CD4-positive, alpha-beta T cell treated with Interleukin-10 for 1 hour (primary cell): Measurements from ENCODE around the gene SLC25A23.

ENCODE experiments used
- DNase-seq: peaks from one replicate; pipeline ENCODE4 v3.0.0-alpha.2; 2020

SLC25A23 gene

DNA sequence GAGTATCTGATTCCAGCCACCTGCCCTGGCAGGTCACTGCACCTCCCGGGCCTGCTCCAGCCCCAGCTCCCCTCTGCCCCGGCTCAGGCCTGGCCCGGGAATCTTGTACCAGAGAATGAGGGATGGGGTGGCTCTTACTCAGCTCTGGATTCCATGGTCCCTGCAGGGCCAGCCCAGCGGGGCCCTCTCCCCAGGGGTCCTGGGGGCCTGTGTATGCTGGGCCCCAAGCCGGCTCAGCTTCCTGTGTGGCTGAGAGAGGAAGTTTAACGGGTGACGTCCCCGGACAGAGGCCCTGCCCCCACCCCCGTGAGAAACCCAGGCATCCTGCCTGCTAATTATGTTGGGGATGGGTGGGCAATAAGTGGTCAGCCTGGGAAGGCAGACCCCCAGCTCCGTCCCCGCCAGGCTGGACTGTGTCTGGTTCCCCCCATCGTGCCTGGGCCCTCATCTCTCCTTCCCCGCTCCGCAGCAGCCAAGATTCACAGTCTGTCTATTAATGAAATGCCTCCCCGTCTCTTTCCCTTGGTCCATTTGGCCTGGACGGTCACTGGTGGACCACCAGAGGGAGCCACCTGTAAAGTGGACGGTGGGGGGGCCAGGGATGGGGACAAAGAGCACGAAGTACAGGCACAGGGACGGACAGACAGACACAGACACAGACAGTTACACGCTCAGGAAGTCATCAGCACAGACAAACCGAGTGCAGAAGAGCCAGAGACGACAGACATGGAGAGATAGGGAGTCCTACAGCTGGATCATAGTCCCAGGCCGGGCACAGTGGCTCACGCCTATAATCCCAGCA, 22.1 kb upstream of the SLC25A23 start, which contains the start of gene DENND1C:
Gene DENND1C (minus strand): TSS at position 247 of the 802 bp plus-strand sequence. CDS start 92 bp downstream, at position 155.
- peak; percentile 78 for DNase-seq

DNA sequence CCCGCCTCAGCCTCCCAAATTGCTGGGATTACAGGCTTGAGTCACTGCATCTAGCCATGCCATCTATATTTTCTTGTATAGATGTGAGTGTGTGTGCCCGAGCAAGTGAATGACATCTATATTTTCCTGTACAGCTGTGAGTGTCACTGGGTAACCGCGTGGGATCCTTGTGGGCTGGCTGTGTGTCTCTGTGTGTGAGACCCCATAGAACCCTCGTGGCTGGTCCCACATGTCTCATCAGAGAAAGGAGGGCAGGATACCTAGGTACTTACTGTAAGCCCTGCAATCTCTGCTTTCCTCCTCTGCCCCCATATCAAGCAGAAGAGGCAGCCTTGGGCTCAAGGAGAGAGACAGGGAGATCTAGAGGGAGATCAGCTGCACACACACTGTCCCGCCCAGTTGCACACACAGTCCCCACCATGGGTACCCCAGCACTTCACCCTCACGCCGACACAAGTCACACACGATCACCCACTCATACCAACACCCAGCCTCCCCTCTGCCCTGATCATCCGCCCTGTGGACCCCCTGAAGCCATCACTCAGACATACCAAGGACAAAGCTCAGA, 21.3 kb upstream of the SLC25A23 start:
- peak; percentile 30 for DNase-seq

DNA sequence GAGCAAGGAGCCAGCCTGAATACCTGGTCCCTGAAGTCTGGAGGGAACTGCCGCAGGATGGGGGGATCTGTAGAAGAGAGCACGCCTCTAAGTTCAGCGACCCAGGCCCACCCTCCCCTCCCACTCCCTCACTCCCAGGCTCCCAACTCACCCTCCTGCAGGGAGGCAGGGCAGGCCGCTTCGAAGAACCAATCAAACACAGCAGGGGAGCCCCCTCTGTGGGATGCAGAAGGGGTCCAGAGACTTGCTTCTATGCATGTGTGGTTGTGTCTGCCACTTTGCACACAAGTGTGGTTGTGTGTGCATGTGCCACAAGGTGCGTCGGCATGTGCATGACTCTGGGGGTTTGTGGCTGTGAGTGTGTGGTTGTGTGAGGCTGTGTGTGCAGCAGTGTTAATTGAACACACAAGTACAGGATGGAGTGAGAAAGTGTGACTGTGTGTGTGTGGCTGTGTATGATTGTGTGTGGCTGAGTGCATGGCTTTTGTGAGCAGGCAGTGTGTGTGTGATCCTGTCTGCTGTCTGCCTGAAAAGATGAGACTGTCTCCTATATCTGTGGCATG, 20.3 kb upstream of the SLC25A23 start:
- DNase-seq: no peak

DNA sequence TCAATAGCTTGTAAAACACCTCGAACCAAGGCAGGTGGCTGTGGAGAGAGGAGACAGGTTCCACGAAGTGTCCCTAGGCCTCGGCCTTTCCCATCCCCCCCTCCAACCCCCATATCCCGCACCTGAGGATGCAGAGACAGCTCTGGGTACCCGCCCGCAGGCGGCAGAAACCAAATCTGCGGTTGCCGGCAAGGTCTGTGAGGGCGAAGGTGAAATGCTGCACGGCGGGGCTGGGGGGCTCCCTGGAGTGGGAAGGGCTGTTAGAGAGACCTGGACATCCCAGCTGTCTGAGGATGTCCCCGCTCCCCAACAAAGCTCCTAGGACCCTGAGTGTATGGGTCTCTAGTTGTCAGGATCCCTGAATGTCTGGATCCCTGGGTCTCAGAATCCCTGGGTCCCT, 19.2 kb upstream of the SLC25A23 start:
- no peak for DNase-seq

DNA sequence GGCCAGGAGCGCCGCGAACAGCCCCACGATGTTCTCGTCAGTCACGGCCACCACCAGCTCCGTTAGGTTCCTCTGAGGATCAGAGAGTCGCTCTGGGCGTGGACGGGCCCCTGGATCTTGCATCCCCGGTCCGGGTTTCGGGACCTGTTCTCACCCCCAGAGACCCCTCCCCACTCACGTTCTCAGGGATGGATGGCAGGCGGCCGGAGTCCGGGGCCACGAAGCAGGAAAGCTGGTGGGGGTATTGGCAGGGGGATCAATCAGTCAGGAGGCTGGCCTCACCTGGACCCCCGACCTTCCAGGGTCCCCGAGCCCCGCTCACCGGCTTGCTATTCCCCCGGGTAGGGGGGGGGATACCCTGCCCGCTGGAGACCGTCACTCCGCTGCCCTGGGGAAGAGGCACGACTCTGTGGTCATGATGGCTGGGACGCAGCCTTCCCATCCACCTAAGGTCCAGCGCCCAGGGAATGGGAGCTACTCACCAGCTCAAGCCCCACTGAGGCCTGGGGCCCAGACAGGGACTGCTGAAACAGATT, 17.4 kb upstream of the SLC25A23 start:
- DNase-seq: no peak

DNA sequence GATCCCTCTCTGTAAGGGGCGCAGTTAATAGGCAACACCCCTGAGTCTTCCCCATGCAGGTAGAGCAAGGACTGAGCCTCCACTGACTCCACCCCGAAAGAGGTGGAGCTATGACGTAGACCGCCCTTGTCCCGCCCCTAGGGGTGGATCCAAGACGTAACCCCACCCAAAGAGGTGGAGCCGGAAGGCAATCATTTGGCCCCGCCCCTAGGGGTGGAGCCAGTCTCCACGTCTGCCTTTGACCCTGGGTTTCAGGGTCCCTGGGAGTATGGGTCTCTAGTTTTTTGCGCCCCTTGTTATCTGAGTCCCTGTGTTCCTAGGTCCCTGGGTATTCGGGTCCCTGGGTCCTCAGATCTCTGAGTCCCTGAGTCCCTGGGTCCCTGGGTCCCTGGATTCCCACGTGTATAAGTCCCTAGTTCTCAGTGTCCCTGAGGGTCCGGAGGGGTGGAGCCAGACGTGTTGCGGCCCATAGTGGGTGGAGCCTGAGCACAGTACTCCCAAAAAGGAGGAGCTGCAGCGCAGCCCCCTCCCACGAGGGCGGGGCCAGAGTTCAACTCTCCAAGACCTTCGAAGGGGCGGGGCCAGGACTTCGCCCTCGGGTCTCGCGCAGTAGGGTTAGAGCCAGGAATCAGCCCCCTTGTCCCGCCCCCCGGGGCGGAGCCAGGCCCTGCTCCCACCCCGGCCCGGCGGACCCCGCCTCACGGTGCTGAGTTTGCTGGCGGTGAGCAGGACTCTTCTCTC, 16.7 kb upstream of the SLC25A23 start:
- DNase-seq: peak; percentile 73

DNA sequence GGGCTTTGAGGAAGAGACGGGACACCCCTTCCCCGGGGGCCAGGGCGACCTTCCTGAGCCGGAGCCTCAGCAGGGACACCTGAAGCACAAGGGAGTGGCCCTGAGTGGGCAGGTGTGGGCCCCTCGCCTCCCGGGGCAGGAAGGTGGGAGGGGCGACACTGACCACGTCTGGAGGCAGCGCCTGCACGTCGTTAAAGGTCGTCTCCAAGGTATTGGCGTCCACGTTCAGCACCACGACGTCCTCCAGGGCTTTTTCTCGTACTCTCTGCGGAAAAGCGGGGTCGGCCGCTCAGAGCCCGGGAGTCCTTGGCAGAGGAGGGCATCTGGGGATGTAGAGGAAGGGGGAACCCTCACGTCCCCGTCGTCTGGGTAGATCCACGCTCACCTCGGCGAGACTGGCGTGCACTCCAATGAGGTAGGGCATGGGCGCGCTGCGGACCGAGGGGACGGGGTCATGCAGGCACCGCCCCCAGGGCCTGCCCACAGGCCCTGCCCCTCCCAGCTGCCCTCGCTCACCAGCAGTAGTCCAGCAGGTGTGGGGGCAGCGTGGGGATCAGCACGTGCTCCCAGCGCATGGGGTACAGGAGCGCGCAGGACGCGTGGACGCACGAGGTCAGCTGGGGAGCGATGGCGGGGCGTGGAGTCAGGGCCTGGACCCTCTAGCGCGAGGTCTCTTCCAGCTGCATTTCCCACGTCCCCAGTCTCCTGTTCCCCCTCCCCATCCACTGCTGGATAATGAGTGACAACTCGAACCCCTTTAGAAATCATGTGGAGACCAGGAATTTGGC, 15.9 kb upstream of the SLC25A23 start:
- DNase-seq: no peak

DNA sequence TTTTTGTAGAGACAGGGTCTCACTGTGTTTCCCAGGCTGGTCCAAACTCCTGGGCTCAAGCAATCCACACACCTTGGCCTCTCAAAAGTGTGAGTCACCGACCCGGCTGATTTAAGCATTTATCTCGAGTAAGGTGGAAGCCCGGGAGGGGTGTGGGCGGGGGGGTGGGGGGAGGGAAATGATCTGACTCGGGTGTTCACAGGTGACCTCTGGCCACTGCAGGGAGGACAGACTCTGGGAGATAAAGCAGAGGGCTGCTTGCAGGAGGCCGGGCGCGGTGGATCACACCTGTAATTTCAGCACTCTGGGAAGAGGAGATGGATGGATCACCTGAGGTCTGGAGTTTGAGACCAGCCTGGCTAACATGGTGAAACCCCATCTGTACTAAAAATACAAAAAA, 14.1 kb upstream of the SLC25A23 start:
- DNase-seq: no peak

DNA sequence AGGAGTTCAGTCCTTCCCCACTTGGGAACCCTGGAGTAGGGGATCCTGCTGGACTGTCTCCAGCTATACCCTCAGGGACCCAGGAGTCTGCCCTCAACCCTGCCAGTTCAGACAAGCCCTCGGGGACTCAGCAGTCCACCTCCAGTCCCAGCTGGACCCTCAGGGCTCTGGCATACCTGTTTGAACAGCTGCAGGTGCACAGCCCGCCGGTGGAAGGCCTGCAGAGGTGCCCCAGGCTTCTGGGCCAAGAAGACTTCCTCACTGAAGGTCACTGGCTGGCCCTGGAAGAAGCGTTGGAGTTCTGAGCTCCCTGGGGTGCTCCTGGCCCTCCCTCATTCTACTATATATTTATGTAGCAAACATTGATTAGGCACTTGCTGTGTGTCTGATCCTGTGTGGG, 13.1 kb upstream of the SLC25A23 start:
- no peak for DNase-seq

DNA sequence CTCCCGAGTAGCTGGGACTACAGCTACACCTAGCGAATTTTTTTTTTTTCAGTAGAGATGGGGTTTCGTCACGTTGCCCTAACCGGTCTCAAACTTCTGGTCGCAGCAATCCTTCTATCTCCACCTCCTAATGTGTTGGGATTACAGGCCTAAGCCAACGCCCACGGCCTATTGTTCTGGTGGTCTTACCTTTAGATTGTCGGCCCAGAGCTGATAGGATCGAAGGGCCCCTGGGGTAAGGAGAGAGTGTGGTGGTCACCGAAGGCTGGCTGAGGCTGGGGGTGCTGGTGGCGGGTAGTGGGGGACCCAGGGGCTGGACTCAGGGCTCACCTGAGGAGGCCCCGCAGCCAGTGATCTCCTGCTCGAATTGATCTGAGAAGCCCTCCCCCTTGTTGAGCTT, 11.5 kb upstream of the SLC25A23 start:
- DNase-seq: no peak

DNA sequence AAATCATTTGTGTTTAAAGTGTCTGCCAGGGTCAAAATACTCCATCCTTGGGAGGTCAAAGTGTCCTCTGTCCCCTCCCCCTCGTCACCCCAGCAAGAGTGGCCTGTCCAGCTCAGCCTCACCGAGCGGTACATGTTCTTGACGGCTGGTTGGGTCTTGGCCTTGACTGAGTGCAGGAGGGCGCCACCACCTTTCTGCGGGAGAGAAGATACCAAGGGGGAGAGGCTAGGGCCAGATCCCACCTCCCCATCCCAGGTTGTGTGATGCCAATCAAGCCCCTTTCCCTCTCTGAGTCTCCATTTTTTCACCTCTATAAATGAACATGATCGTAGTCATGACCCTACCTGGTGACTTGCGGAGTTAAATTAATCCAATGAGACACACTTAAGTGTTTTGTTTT, 10.6 kb upstream of the SLC25A23 start:
- no peak for DNase-seq

DNA sequence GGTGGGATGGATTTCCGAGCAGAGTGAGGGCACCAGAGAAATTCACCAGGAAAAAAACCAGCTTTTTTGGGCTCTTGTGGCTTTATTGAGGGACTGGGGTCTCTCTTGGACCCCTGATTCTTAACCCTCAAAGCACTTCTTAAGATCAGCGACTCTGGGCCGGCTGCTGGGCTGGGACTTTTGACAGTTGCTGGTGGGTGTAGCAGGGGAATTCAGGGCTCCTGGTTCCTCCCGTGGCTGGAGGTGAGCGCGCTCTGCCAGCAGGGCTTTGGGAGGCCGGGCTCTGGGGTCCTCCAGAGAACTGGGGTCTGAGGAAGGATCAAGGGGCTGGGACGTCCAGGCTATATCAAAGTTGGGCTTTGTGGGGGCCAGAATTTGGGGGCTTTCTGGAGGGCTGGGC, 7.8 kb upstream of the SLC25A23 start:
- DNase-seq: no peak

DNA sequence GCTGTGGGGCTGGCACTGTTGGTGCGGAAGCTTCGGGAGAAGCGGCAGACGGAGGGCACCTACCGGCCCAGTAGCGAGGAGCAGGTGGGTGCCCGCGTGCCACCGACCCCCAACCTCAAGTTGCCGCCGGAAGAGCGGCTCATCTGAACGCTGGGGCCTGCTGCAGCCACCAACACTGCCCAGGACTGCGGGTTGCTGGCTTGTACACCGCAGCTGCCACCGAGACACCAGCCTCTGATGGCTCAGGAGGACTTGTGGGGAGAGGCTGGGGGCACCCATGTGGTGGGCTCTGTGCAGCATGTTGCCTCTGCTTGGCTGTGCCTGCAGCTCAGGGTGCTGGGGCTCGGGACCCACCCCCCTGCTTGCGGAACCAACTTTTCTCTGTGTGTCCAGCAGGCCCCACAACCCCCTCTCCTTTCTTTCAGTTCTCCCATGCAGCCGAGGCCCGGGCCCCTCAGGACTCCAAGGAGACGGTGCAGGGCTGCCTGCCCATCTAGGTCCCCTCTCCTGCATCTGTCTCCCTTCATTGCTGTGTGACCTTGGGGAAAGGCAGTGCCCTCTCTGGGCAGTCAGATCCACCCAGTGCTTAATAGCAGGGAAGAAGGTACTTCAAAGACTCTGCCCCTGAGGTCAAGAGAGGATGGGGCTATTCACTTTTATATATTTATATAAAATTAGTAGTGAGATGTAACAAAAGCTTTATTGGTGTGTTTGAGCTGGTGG, 7.1 kb upstream of the SLC25A23 start:
- DNase-seq: no peak

DNA sequence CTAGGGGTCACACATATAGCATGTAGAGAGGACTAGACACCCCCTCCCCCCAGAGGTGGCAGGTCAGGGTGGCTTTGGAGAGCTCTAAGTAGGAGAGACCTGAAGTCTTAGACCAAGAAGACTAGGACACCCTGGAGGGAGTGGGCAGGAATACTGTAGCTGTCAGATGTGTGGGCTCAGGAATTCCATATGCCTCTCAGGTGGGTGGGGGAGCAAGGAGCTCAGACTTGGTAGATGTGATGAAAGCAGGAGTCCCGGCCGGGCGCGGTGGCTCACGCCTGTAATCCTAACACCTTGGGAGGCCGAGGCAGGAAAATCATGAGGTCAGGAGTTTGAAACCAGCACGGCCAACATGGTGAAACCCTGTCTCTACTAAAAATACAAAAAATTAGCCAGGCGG, 6.1 kb upstream of the SLC25A23 start:
- DNase-seq: no peak

DNA sequence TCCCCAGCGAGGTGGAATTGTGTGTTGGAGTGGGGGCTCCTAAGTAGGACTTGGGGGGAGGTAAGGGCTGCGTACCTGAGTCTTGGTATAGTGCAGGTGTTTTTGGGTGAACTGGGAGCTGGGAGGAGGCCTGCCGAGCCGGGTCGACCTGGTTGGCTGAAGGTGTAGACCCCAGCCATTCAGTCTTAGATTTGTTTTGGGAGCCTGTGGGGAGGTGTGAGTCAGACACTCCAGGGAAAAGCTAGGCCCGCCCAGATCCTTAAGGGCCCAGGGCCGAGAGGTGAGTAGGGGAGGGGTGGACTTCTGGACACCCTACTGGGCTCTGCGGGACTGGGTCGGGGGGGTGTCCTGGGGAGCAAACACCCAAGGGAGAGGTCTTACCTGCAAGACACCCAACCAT, 5.4 kb upstream of the SLC25A23 start:
- DNase-seq: no peak

DNA sequence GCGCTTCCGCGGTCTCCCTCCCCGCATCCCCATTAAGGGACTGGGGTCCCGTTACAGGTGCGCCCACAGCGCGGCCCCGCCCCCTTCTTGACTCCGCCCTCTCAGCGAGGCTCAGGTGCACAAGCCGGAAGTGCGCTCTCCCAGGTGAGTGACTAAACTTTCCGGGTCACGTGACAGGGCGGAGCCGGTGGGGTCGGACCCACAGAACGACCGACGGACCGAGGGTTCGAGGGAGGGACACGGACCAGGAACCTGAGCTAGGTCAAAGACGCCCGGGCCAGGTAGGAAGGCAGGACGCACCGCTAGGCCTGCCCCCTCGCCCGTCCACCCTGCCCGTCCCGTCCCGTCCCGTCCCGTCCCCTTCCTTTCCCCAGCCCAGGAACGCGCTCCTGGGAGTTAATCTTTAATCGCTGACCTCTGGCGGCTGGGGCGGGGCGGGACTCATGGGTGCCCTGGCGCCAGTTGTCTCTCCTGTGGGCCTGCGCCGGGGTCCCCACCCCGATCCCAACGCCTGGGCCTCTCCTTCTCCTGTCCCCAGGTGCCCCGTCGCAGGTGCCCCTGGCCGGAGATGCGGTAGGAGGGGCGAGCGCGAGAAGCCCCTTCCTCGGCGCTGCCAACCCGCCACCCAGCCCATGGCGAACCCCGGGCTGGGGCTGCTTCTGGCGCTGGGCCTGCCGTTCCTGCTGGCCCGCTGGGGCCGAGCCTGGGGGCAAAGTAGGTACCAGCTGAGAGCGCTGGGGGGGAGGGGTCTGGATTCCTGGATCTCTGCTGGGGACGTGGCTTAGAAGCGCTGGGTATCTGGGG, 4.7 kb upstream of the SLC25A23 start, which contains the start of gene CRB3:
Gene CRB3 (plus strand): TSS at position 202 of the 804 bp plus-strand sequence. CDS start 431 bp downstream, at position 633.
- DNase-seq: peak; percentile 69

DNA sequence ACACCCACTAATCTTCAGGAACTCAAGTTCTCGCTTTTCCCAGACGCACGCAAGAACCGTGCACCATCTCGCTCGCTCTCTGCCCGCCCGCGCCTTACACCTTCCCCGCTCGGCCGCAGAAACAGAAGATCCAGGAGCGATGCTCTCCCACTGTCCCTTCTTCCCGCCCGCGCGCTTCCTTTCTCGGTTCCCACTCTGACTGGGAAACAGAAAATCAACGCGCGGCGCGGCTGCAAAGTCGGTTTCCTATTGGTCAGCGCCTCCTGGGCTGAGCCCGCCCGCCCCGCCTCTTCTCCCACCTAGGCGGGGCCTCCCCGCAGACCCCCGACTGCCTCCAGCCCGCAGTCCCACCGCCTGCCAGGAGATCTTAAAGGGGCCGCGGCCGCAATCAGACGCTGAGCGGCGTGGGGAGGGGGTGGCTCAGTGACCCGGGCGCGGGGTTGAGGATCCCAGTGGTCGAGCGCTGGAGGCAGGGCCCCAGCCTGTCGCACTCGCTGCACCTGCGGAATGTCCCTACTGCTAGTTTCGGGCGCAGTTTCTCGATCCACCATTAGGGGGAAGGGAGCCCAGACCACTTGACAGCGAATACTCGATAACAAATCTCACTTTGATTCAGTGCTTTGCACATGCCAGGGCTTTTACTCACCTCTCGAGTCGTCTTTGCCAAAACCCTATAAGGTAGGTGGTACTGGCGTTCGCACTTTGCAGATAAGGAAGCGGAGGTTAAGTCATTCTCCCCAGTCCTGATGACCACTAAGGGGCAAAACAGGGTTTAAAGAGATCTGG, 700 bp upstream of the SLC25A23 start:
- peak; percentile 98 for DNase-seq

DNA sequence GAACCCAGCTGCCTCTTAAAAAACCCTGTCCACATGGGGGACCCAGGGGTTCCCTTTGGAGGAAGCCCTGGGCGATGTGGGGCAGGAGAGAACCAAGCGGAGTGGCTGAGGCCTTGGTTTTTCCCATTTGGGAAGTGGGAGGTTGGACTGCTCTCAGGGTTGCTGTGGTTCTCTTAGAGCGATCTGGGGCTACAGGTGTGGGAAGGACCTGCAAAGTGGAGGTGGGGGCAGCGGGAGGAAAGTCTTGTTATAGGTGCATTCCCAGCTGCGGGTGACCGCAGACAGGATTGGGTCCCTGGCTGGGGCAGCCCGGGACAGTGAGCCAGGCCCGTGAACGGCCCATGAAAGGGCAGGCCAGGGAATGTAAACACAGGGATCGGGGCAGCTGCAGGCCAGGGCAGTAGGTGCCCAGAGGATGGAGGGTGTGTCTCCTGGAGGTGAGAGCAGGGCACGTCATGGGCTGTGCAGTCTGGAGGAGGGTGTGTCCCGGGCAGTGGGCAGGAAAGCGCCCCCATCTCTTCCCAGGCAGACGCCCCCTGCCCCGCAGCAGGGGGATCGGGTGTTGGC, 814 bp downstream of the SLC25A23 start:
- no peak for DNase-seq

DNA sequence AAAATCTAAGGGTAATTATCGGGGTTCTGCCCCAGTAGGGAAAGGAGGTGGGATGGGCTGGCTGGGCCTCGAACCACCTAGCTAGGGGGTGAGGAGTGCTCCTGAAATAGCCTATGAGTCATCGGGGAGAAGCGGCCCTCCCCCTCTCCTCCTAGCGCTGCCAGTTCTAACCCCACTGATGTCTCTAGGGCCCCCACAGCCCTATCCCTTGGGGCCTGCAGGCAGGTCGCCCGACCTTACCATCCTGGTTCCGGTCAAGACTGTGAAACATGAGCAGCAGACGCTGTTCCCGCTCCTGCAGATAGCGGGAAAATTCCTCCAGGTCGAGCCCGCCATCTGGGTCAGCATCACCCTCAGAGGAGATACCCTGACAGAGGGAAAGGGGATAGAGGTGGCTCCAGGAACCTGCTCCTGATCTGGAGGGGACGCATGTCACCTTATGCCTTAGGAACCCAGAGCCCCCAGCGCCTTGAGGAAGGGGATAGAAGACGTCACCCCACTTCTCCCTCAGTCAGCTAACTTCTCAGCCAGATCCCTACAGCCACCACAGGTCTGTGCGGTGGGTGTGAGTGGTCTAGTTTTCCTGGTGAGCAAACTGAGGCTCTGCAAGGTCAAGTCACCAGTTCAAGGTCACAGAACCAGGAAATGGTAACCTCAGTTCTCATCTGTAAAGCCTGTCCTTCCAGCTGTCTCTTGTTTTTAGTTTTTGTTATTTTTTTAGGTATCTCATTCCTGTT, 1.5 kb downstream of the SLC25A23 start:
- DNase-seq: no peak
